HepG2 (cell line): ENCODE data around the gene TBCB. TPM values are rescaled to one million over a fixed set of nuclear protein-coding genes. Genes with fewer than 3 reads are reported as not detected.

Experiments
- AHDC1 ChIP-seq: sonication (generic); formaldehyde crosslinking; IDR thresholded peaks from 2 replicates; pipeline ENCODE4 v1.5.1; 2020; ENCODE audit warnings: mild to moderate bottlenecking, missing genetic modification reagents, borderline replicate concordance
- BCLAF1 ChIP-seq: fragments of 450-650 bp; IDR thresholded peaks from 2 replicates; pipeline ENCODE4 v1.6.1; 2017; ENCODE audit warnings: mild to moderate bottlenecking
- EED ChIP-seq: sonication (generic); formaldehyde crosslinking; IDR thresholded peaks from 2 replicates; pipeline ENCODE4 v1.5.0; 2020; ENCODE audit warnings: mild to moderate bottlenecking, missing genetic modification reagents
- ETS1 ChIP-seq: sonication (generic); formaldehyde crosslinking; IDR thresholded peaks from 2 replicates; pipeline ENCODE4 v1.4.0; 2020; ENCODE audit warnings: missing genetic modification reagents
- FIP1L1 ChIP-seq: fragments of 200-400 bp; formaldehyde crosslinking; IDR thresholded peaks from 2 replicates; pipeline ENCODE4 v1.6.1; 2018; ENCODE audit warnings: low read depth, mild to moderate bottlenecking, low read length, moderate library complexity, borderline replicate concordance; ENCODE audit not compliant: insufficient read depth
- POGZ ChIP-seq: sonication (generic); formaldehyde crosslinking; IDR thresholded peaks from 2 replicates; pipeline ENCODE4 v1.4.0; 2020; ENCODE audit warnings: mild to moderate bottlenecking, missing genetic modification reagents
- PRMT3 ChIP-seq: sonication (generic); formaldehyde crosslinking; IDR thresholded peaks from 2 replicates; pipeline ENCODE4 v1.8.1; 2022; ENCODE audit warnings: low read depth, mild to moderate bottlenecking, moderate library complexity, missing genetic modification reagents, borderline replicate concordance
- TBX3 ChIP-seq: fragments of 450-650 bp; IDR thresholded peaks from 2 replicates; pipeline ENCODE4 v1.6.1; 2017; ENCODE audit warnings: antibody characterized with exemption, mild to moderate bottlenecking, inconsistent platforms, borderline replicate concordance
- ZFP62 ChIP-seq: sonication (generic); formaldehyde crosslinking; IDR thresholded peaks from 2 replicates; pipeline ENCODE4 v1.4.0; 2020; ENCODE audit warnings: missing genetic modification reagents
- ZFX ChIP-seq: sonication (generic); formaldehyde crosslinking; IDR thresholded peaks from 2 replicates; pipeline ENCODE4 v1.4.0; 2020; ENCODE audit warnings: mild to moderate bottlenecking, low read depth, missing genetic modification reagents, moderate library complexity
- ZKSCAN1 ChIP-seq: fragments of 150-350 bp; IDR thresholded peaks from 2 replicates; pipeline ENCODE4 v1.6.1; 2014; ENCODE audit warnings: low read length
- ZMAT5 ChIP-seq: sonication (generic); formaldehyde crosslinking; IDR thresholded peaks from 2 replicates; pipeline ENCODE4 v1.5.0; 2020; ENCODE audit warnings: mild to moderate bottlenecking, low read depth, missing genetic modification reagents, borderline replicate concordance
- ZNF20 ChIP-seq: sonication (generic); formaldehyde crosslinking; IDR thresholded peaks from 2 replicates; pipeline ENCODE4 v1.4.0; 2020; ENCODE audit warnings: mild to moderate bottlenecking, moderate library complexity, missing genetic modification reagents
- ZNF441 ChIP-seq: sonication (generic); formaldehyde crosslinking; IDR thresholded peaks from 2 replicates; pipeline ENCODE4 v1.7.0; 2021; ENCODE audit warnings: missing genetic modification reagents, borderline replicate concordance
- ZNF468 ChIP-seq: sonication (generic); formaldehyde crosslinking; IDR thresholded peaks from 2 replicates; pipeline ENCODE4 v1.8.0; 2022; ENCODE audit warnings: mild to moderate bottlenecking, moderate library complexity, missing genetic modification reagents
- ZNF598 ChIP-seq: sonication (generic); formaldehyde crosslinking; IDR thresholded peaks from 2 replicates; pipeline ENCODE4 v1.5.1; 2020; ENCODE audit warnings: mild to moderate bottlenecking, missing genetic modification reagents, borderline replicate concordance
- ZNF605 ChIP-seq: sonication (generic); formaldehyde crosslinking; IDR thresholded peaks from 2 replicates; pipeline ENCODE4 v1.8.0; 2022; ENCODE audit warnings: mild to moderate bottlenecking, missing genetic modification reagents
- ZNF772 ChIP-seq: sonication (generic); formaldehyde crosslinking; IDR thresholded peaks from 2 replicates; pipeline ENCODE4 v1.5.0; 2020; ENCODE audit warnings: mild to moderate bottlenecking, missing genetic modification reagents
- ZNF879 ChIP-seq: sonication (generic); formaldehyde crosslinking; IDR thresholded peaks from 2 replicates; pipeline ENCODE4 v1.8.1; 2023; ENCODE audit warnings: missing genetic modification reagents
- polyA plus RNA-seq, 8 experiments: library from polyadenylated mRNA; depleted of rRNA in 3 of 8; stranded (reverse) in 7 of 8; unstranded in 1 of 8; fragments of >200 nt; fragmentation: Illumina TruSeq in 4 of 8; extraction: Trizol in 4 of 8; gene quantifications; 2 replicates each; pipeline versions ENCODE4 v1.2.1 to v1.2.3, GENCODE V29; 2011 to 2016; ENCODE audit warnings: low read depth in 4 of 8, missing spikeins in 1 of 8, mixed read lengths in 1 of 8; ENCODE audit not compliant: insufficient read depth in 1 of 8
- total RNA-seq, 5 experiments: library from RNA; depleted of rRNA; stranded (reverse); fragments of >200 nt; fragmentation: Illumina TruSeq; extraction: Trizol; gene quantifications; 2 replicates each; pipeline ENCODE4 v1.2.3, GENCODE V29; 2016; ENCODE audit warnings: low read depth in 1 of 5

Gene TBCB
- total and polyA plus RNA-seq, 2 of the 13 experiments (the other 11 are each of a cell fraction or from before 2014, with no cell fraction given): 271 to 276 TPM

GRCh38 chr19:36114721-36115452, 381 bp upstream of the TBCB start, which contains the start of gene POLR2I (continued):
- TF ChIP-seq TBX3 (no peak), ETS1 (CRISPR knock-in tag) (peak; percentile 54; the same call in 1 of the 2 replicates), BCLAF1 (no peak), ZNF605 (peak; percentile 96), ZFX (CRISPR knock-in tag) (peak; percentile 59), AHDC1 (CRISPR knock-in tag) (no peak), ZNF441 (CRISPR knock-in tag) (peak; percentile 71; the same call in 1 of the 2 replicates), EED (CRISPR knock-in tag) (peak; percentile 70), ZNF20 (CRISPR knock-in tag) (0 out of 2 replicates have a peak, but pooled peaks have one; percentile 75), ZNF772 (CRISPR knock-in tag) (peak; percentile 88), POGZ (peak; percentile 72), ZNF879 (CRISPR knock-in tag) (0 out of 2 replicates have a peak, but pooled peaks have one; percentile 62), ZNF468 (CRISPR knock-in tag) (0 out of 2 replicates have a peak, but pooled peaks have one; percentile 87), ZFP62 (no peak), FIP1L1 (0 out of 2 replicates have a peak, but pooled peaks have one; percentile 41), ZNF598 (CRISPR knock-in tag) (peak; percentile 72), PRMT3 (CRISPR knock-in tag) (no peak), ZKSCAN1 (no peak), ZMAT5 (CRISPR knock-in tag) (no peak)
